Nephron (organoid): ENCODE measurements around the gene ARID3B.

Experiments used
- H3K27ac Mint-ChIP-seq, 3 experiments: 2 replicates each; pipeline ENCODE4 v1.8.0; 2020; ENCODE audit warnings: mixed read lengths in 3 of 3, mild to moderate bottlenecking in 2 of 3, moderate library complexity in 1 of 3
- H3K27me3 Mint-ChIP-seq: 2 replicates; pipeline ENCODE4 v1.8.0; 2021; ENCODE audit warnings: low read depth, mild to moderate bottlenecking, moderate library complexity, mixed read lengths
- H3K36me3 Mint-ChIP-seq: 2 replicates; pipeline ENCODE4 v1.8.0; 2020; ENCODE audit warnings: low read depth, mixed read lengths
- H3K4me1 Mint-ChIP-seq: 2 replicates; pipeline ENCODE4 v1.8.0; 2020; ENCODE audit warnings: mixed read lengths
- H3K4me3 Mint-ChIP-seq, 3 experiments: 2 replicates each; pipeline ENCODE4 v1.8.0; 2020; ENCODE audit warnings: mild to moderate bottlenecking in 3 of 3, mixed read lengths in 3 of 3, moderate library complexity in 2 of 3
- H3K9me3 Mint-ChIP-seq: 2 replicates; pipeline ENCODE4 v1.8.0; 2020; ENCODE audit warnings: mixed read lengths
- CTCF ChIP-seq, 3 experiments: fragments of 200-600 bp; sonication (generic); IDR thresholded peaks; one replicate each; pipeline ENCODE4 v1.5.0; 2021; ENCODE audit warnings: antibody characterized with exemption in 3 of 3; ENCODE audit not compliant: unreplicated experiment in 3 of 3

The ARID3B gene

GRCh38 chr15:74579001-74579400 is 38.0 kb downstream of the ARID3B start:
- Mint-ChIP-seq H3K27ac (no peak overlapping the region), H3K9me3 (no peaks in the 10 kb centered on the region), H3K4me1 (peaks cover 14% of the 10 kb centered on the region), H3K27me3 (no peaks in the 10 kb centered on the region), H3K4me3 (no peak overlapping the region), H3K36me3 (peaks cover 37% of the 10 kb centered on the region)
- TF ChIP-seq CTCF (IDR thresholded peaks at IDR 0.05; ENCODE audit: unreplicated experiment in 3 of 3): no peak

- Mint-ChIP-seq H3K27me3 (no peaks in the 10 kb centered on the region), H3K9me3 (no peaks in the 10 kb centered on the region), H3K4me1 (peaks cover 24% of the 10 kb centered on the region), H3K4me3 (no peak overlapping the region), H3K36me3 (peaks cover 22% of the 10 kb centered on the region), H3K27ac (peak overlapping the region in 1 of 3 experiments; percentile 63)
- no peak for TF ChIP-seq CTCF (IDR thresholded peaks at IDR 0.05; ENCODE audit: unreplicated experiment in 3 of 3)
Observed at GRCh38 chr15:74580538-74581350, 39.7 kb downstream of the ARID3B start.

- Mint-ChIP-seq H3K27ac (peak overlapping the region in 1 of 3 experiments; percentile 61), H3K9me3 (no peaks in the 10 kb centered on the region), H3K4me3 (no peak overlapping the region), H3K27me3 (no peaks in the 10 kb centered on the region), H3K4me1 (peaks cover 24% of the 10 kb centered on the region), H3K36me3 (peaks cover 24% of the 10 kb centered on the region)
- TF ChIP-seq CTCF (IDR thresholded peaks at IDR 0.05; ENCODE audit: unreplicated experiment in 3 of 3): no peak
Observed at GRCh38 chr15:74584204-74584603, 43.2 kb downstream of the ARID3B start.

GRCh38 chr15:74584779-74585178 is 43.8 kb downstream of the ARID3B start:
- Mint-ChIP-seq H3K4me3 (peak overlapping the region in 1 of 3 experiments; percentile 23), H3K9me3 (no peaks in the 10 kb centered on the region), H3K27ac (peak overlapping the region in 1 of 3 experiments; percentile 61)

GRCh38 chr15:74585191-74585590 is 44.2 kb downstream of the ARID3B start:
- H3K36me3 Mint-ChIP-seq: peaks cover 31% of the 10 kb centered on the region
- no peak overlapping the region for H3K27ac Mint-ChIP-seq
- no peak overlapping the region for H3K4me3 Mint-ChIP-seq
- H3K4me1 Mint-ChIP-seq: peaks cover 24% of the 10 kb centered on the region
- no peaks in the 10 kb centered on the region for H3K9me3 Mint-ChIP-seq
- no peaks in the 10 kb centered on the region for H3K27me3 Mint-ChIP-seq
- TF ChIP-seq CTCF (IDR thresholded peaks at IDR 0.05; ENCODE audit: unreplicated experiment in 3 of 3): no peak

More at GRCh38 chr15:74584779-74585178, 43.8 kb downstream of the ARID3B start:
- Mint-ChIP-seq H3K4me1 (peaks cover 24% of the 10 kb centered on the region), H3K36me3 (peaks cover 27% of the 10 kb centered on the region), H3K27me3 (no peaks in the 10 kb centered on the region)
- no peak for TF ChIP-seq CTCF (IDR thresholded peaks at IDR 0.05; ENCODE audit: unreplicated experiment in 3 of 3)

GRCh38 chr15:74585857-74586256 is 44.8 kb downstream of the ARID3B start:
- Mint-ChIP-seq H3K36me3 (peaks cover 35% of the 10 kb centered on the region), H3K4me3 (no peak overlapping the region), H3K27me3 (no peaks in the 10 kb centered on the region), H3K9me3 (no peaks in the 10 kb centered on the region), H3K27ac (no peak overlapping the region), H3K4me1 (peaks cover 24% of the 10 kb centered on the region)
- no peak for TF ChIP-seq CTCF (IDR thresholded peaks at IDR 0.05; ENCODE audit: unreplicated experiment in 3 of 3)
